ENCODE results near the gene TSPAN12. TPM values are rescaled to one million over a fixed set of nuclear protein-coding genes. Genes with fewer than 3 reads are reported as not detected.
A peak's percentile ranks its signal among the peaks of the same experiment; 100 is the strongest.

Gene TSPAN12
- total RNA-seq, 1 donor from 2014 or later: 25.3 TPM

DNA sequence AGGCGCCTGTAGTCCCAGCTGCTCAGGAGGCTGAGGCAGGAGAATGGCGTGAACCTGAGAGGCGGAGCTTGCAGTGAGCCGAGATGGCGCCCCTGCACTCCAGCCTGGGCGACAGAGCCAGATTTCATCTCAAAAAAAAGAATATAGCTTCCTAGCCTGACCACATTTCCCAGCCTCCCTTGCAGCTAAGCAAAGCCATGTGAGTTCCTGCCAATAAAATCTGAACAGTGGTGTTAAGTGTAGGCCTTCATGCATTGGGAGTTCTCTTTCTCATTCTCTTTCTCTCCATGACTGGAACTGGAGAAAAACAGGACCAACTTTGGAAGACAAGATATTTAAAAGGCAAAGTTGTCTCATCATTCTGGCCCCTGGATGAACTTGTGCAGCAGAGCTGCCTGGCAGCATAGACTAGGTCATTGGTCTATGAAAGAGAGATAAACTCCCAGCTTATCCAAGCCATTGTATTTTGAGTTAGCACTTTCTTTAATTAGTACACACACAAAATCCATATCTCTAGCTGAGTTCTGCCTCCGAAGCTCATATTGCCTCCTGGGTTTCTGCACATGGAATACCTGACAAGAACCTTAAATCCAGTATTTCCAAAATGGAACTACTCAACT, 60.8 kb downstream of the TSPAN12 start:
- Mint-ChIP-seq H3K4me1 (ENCODE audit: low read depth) (peaks cover 1% of the 10 kb centered on the region), H3K36me3 (ENCODE audit: insufficient read depth) (peaks cover 20% of the 10 kb centered on the region), H3K4me3 (ENCODE audit: low read depth) (no peak overlapping the region), H3K9me3 (ENCODE audit: low read depth) (peaks cover 11% of the 10 kb centered on the region), H3K27ac (no peak overlapping the region), H3K27me3 (no peaks in the 10 kb centered on the region)
- TF ChIP-seq, protein P1, sequence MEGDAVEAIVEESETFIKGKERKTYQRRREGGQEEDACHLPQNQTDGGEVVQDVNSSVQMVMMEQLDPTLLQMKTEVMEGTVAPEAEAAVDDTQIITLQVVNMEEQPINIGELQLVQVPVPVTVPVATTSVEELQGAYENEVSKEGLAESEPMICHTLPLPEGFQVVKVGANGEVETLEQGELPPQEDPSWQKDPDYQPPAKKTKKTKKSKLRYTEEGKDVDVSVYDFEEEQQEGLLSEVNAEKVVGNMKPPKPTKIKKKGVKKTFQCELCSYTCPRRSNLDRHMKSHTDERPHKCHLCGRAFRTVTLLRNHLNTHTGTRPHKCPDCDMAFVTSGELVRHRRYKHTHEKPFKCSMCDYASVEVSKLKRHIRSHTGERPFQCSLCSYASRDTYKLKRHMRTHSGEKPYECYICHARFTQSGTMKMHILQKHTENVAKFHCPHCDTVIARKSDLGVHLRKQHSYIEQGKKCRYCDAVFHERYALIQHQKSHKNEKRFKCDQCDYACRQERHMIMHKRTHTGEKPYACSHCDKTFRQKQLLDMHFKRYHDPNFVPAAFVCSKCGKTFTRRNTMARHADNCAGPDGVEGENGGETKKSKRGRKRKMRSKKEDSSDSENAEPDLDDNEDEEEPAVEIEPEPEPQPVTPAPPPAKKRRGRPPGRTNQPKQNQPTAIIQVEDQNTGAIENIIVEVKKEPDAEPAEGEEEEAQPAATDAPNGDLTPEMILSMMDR (IDR thresholded peaks at IDR 0.05; ENCODE audit: unreplicated experiment): no peak
- no peak for DNase-seq (ENCODE audit: low spot score, unreplicated experiment)

- Mint-ChIP-seq H3K36me3 (ENCODE audit: insufficient read depth) (peaks cover 20% of the 10 kb centered on the region), H3K27ac (no peak overlapping the region), H3K27me3 (no peaks in the 10 kb centered on the region), H3K9me3 (ENCODE audit: low read depth) (peaks cover 8% of the 10 kb centered on the region), H3K4me3 (ENCODE audit: low read depth) (no peak overlapping the region), H3K4me1 (ENCODE audit: low read depth) (peaks cover 3% of the 10 kb centered on the region)
- no peak for DNase-seq (ENCODE audit: low spot score, unreplicated experiment)
- TF ChIP-seq, protein P1 (IDR thresholded peaks at IDR 0.05; ENCODE audit: unreplicated experiment): no peak
Observed at GRCh38 chr7:120794106-120794729, 63.7 kb downstream of the TSPAN12 start.

DNA sequence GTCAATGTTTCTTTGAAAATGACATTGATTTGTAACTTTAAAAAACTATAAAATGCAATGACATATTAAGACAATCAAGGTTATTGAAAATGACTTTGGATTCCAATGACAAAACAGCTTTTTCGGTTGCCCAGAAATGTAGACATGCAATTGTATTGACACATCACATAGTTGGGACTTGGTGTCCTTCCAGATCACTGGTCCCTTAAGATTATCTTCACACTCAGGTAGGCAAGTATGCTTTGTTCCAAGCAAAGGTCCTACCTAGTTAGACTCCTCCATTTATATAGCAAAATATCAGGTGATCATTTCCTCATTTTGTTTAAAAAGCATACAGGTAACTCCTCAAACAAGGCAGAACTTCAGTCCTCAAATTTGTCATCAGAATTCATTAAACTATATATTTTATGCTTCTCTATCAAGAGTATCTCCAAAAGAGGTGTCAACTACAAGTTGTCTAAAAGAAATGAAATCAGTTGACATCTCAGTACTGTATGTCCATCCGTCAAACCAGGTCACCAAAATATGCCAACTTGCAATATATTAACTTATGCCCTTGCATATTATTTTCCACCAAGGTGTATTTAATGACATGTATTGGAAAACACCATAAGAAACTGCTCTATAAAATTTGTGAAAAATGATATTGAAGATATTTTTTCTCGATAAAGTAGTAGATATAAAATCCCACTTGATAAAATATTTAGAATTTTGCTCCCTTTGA, 64.6 kb downstream of the TSPAN12 start:
- Mint-ChIP-seq H3K9me3 (ENCODE audit: low read depth) (peaks cover 8% of the 10 kb centered on the region), H3K4me1 (ENCODE audit: low read depth) (peaks cover 3% of the 10 kb centered on the region), H3K4me3 (ENCODE audit: low read depth) (no peak overlapping the region), H3K27ac (no peak overlapping the region), H3K36me3 (ENCODE audit: insufficient read depth) (peaks cover 19% of the 10 kb centered on the region), H3K27me3 (no peaks in the 10 kb centered on the region)
- TF ChIP-seq, protein P1 (IDR thresholded peaks at IDR 0.05; ENCODE audit: unreplicated experiment): no peak
- no peak for DNase-seq (ENCODE audit: low spot score, unreplicated experiment)

DNA sequence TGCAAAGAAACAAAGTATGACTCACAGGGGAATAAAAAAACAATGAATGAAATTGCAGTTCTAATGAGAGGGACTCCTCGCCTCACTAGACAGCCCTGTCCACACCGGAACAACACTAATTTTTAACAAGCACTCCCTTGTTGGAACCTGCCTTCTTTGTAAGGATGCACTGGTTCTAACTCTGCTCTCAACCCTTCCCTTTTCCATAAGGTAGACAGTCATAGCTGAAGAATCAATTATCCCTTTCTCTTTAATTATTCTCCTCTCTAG, 65.1 kb downstream of the TSPAN12 start:
- peaks cover 15% of the 10 kb centered on the region for H3K36me3 Mint-ChIP-seq (ENCODE audit: insufficient read depth)
- H3K9me3 Mint-ChIP-seq (ENCODE audit: low read depth): peaks cover 4% of the 10 kb centered on the region
- no peak for DNase-seq (ENCODE audit: low spot score, unreplicated experiment)
- H3K27me3 Mint-ChIP-seq: no peaks in the 10 kb centered on the region
- no peak overlapping the region for H3K4me3 Mint-ChIP-seq (ENCODE audit: low read depth)
- H3K27ac Mint-ChIP-seq: no peak overlapping the region
- H3K4me1 Mint-ChIP-seq (ENCODE audit: low read depth): peaks cover 3% of the 10 kb centered on the region
- TF ChIP-seq, protein P1 (IDR thresholded peaks at IDR 0.05; ENCODE audit: unreplicated experiment): no peak

- peak; percentile 64 for DNase-seq (ENCODE audit: low spot score, unreplicated experiment)
- Mint-ChIP-seq H3K4me3 (ENCODE audit: low read depth) (no peak overlapping the region), H3K27ac (no peak overlapping the region), H3K9me3 (ENCODE audit: low read depth) (no peaks in the 10 kb centered on the region), H3K36me3 (ENCODE audit: insufficient read depth) (peaks cover 11% of the 10 kb centered on the region), H3K27me3 (no peaks in the 10 kb centered on the region), H3K4me1 (ENCODE audit: low read depth) (peaks cover 3% of the 10 kb centered on the region)
- TF ChIP-seq, protein P1 (IDR thresholded peaks at IDR 0.05; ENCODE audit: unreplicated experiment): peak; percentile 91
Observed at GRCh38 chr7:120792091-120792860, 65.7 kb downstream of the TSPAN12 start.
